Left ventricle myocardium inferior (tissue), 1 donor: Measurements from ENCODE around the gene TMEM150B. TPM values are rescaled to one million over a fixed set of nuclear protein-coding genes. Genes with fewer than 3 reads are reported as not detected.
"Not testable (repeated sequence)": the region's sequence is repeated elsewhere in the genome, so short reads cannot be mapped to it uniquely, and the experiment has no call there.

ENCODE experiments used
- DNase-seq: peaks from one replicate; pipeline ENCODE4 v3.0.0-alpha.2; 2020
- H3K27ac ChIP-seq: fragments of 200-600 bp; replicated peaks from 2 replicates; pipeline ENCODE4 v1.8.0; 2021
- H3K27me3 ChIP-seq: fragments of 200-600 bp; 2 replicates; pipeline ENCODE4 v1.8.0; 2021; ENCODE audit warnings: low read depth
- H3K36me3 ChIP-seq: fragments of 200-600 bp; 2 replicates; pipeline ENCODE4 v1.8.0; 2021
- H3K4me1 ChIP-seq: fragments of 200-600 bp; 2 replicates; pipeline ENCODE4 v1.8.0; 2021
- H3K4me3 ChIP-seq: fragments of 200-600 bp; 2 replicates; pipeline ENCODE4 v1.8.0; 2021; ENCODE audit warnings: mild to moderate bottlenecking, moderate library complexity
- H3K9me3 ChIP-seq: fragments of 200-600 bp; replicated peaks from 2 replicates; pipeline ENCODE4 v1.8.0; 2021
- CTCF ChIP-seq: fragments of 200-600 bp; IDR thresholded peaks from 2 replicates; pipeline ENCODE4 v1.8.0; 2021; ENCODE audit warnings: antibody characterized with exemption, mild to moderate bottlenecking, borderline replicate concordance
- intact Hi-C: fragments of 100-400 bp; cut with micrococcal nuclease; formaldehyde crosslinking; loops from one replicate; pipeline ENCODE4 v1.11.0; 2022
- total RNA-seq: library from RNA; stranded (reverse); fragmentation: NEBNext Ultra II Directional; extraction: Animal tissue kit (Norgen Biotek cat#: 25700); gene quantifications from one replicate; pipeline ENCODE4 v1.2.1, GENCODE V29; 2021
- donor health status: DM: no; HTN: yes; CAD: no; lungs with severe emphysema.

The TMEM150B gene
- total RNA-seq, 1 donor from 2014 or later: 2.0 TPM

GRCh38 chr19:55336101-55336500, 11.0 kb upstream of the TMEM150B start:
- Histone ChIP-seq H3K4me1 (peaks cover 20% of the 10 kb centered on the region), H3K9me3 (no peaks in the 10 kb centered on the region), H3K27ac (no peak overlapping the region), H3K27me3 (peaks cover 24% of the 10 kb centered on the region), H3K36me3 (no peaks in the 10 kb centered on the region), H3K4me3 (no peak overlapping the region)
- DNase-seq: no peak
- TF ChIP-seq CTCF: no peak
- intact Hi-C loops: no loop called here

GRCh38 chr19:55333870-55334269, 8.7 kb upstream of the TMEM150B start:
- peaks cover 37% of the 10 kb centered on the region for H3K27me3 ChIP-seq
- intact Hi-C loops: no loop called here
- H3K36me3 ChIP-seq: no peaks in the 10 kb centered on the region
- no peak overlapping the region for H3K27ac ChIP-seq
- DNase-seq: no peak
- TF ChIP-seq CTCF: no peak
- H3K4me3 ChIP-seq: no peak overlapping the region
- H3K4me1 ChIP-seq: peaks cover 5% of the 10 kb centered on the region
- H3K9me3 ChIP-seq: no peaks in the 10 kb centered on the region

- DNase-seq, H3K9me3 ChIP-seq, H3K4me3 ChIP-seq, H3K4me1 ChIP-seq, intact Hi-C loops, H3K36me3 ChIP-seq, H3K27ac ChIP-seq: not testable (repeated sequence)
- H3K27me3 ChIP-seq: peaks cover 33% of the 10 kb centered on the region
Measured at GRCh38 chr19:55329791-55330190, 4.7 kb upstream of the TMEM150B start.

GRCh38 chr19:55328774-55329318, 3.7 kb upstream of the TMEM150B start:
- H3K27me3 ChIP-seq: peaks cover 24% of the 10 kb centered on the region
- H3K27ac ChIP-seq, DNase-seq, H3K4me3 ChIP-seq, H3K4me1 ChIP-seq, H3K9me3 ChIP-seq, H3K36me3 ChIP-seq, intact Hi-C loops: not testable (repeated sequence)

- no peak for DNase-seq
- Histone ChIP-seq H3K36me3 (no peaks in the 10 kb centered on the region), H3K27me3 (peaks cover 37% of the 10 kb centered on the region), H3K4me1 (no peaks in the 10 kb centered on the region), H3K27ac (peak overlapping the region; percentile 8), H3K4me3 (peak overlapping the region; percentile 27), H3K9me3 (no peaks in the 10 kb centered on the region)
- no peak for TF ChIP-seq CTCF
- intact Hi-C loops: no loop called here
Measured at GRCh38 chr19:55324662-55325061, 479 bp downstream of the TMEM150B start.

GRCh38 chr19:55322204-55322885, 2.8 kb downstream of the TMEM150B start:
- DNase-seq: no peak
- H3K4me1 ChIP-seq: no peaks in the 10 kb centered on the region
- no peaks in the 10 kb centered on the region for H3K36me3 ChIP-seq
- TF ChIP-seq CTCF: no peak
- intact Hi-C loops: no loop called here
- H3K9me3 ChIP-seq: no peaks in the 10 kb centered on the region
- peaks cover 42% of the 10 kb centered on the region for H3K27me3 ChIP-seq
- H3K4me3 ChIP-seq: no peak overlapping the region
- no peak overlapping the region for H3K27ac ChIP-seq
